Keratinocyte (primary cell): ENCODE results near the gene TRMO. TPM values are rescaled to one million over a fixed set of nuclear protein-coding genes. Genes with fewer than 3 reads are reported as not detected.

Source experiments
- DNase-seq: peaks from one replicate; pipeline ENCODE4 v3.0.0-alpha.2; 2011; ENCODE audit warnings: low read depth, missing footprints, low spot score
- FAIRE-seq: peaks from 2 replicates; lab custom pipeline; 2011; peaks lifted over from hg19 to GRCh38; lab: Jason Lieb, UNC
- H2AFZ ChIP-seq: 2 replicates; pipeline ENCODE4 v1.6.0; 2012; ENCODE audit warnings: low read length, control low read depth, inconsistent platforms; ENCODE audit not compliant: control insufficient read depth
- H3K27ac ChIP-seq: 2 replicates; pipeline ENCODE4 v1.5.1; 2011; ENCODE audit warnings: low read length; ENCODE audit not compliant: control insufficient read depth, insufficient read depth
- H3K27me3 ChIP-seq: 3 replicates; pipeline ENCODE4 v1.6.0; 2011; ENCODE audit warnings: low read length; ENCODE audit not compliant: control insufficient read depth, insufficient read depth; ENCODE audit errors: extremely low read depth
- H3K36me3 ChIP-seq, 2 experiments: 2 replicates in 1 of 2; 3 replicates in 1 of 2; pipeline ENCODE4 v1.5.1; 2011; ENCODE audit warnings: low read length in 2 of 2, mild to moderate bottlenecking in 1 of 2; ENCODE audit not compliant: control insufficient read depth in 2 of 2, insufficient read depth in 2 of 2; ENCODE audit errors: extremely low read depth in 1 of 2
- H3K4me1 ChIP-seq: 3 replicates; pipeline ENCODE4 v1.5.1; 2011; ENCODE audit warnings: low read length; ENCODE audit not compliant: control insufficient read depth, insufficient read depth; ENCODE audit errors: extremely low read depth
- H3K4me2 ChIP-seq: 3 replicates; pipeline ENCODE4 v1.6.0; 2011; ENCODE audit warnings: low read depth, low read length; ENCODE audit not compliant: control insufficient read depth, insufficient read depth; ENCODE audit errors: extremely low read depth
- H3K4me3 ChIP-seq, 3 experiments: fragments of 200-600 bp in 1 of 3; sonication (generic) in 1 of 3; 2 replicates in 2 of 3; 3 replicates in 1 of 3; pipeline ENCODE4 v1.5.1; 2011 to 2016; ENCODE audit warnings: low read length in 3 of 3, mild to moderate bottlenecking in 3 of 3, control low read depth in 2 of 3, inconsistent platforms in 1 of 3, low read depth in 1 of 3, mixed read lengths in 1 of 3, mixed run types in 1 of 3, moderate library complexity in 1 of 3; ENCODE audit not compliant: control insufficient read depth in 2 of 3, insufficient read depth in 2 of 3; ENCODE audit errors: extremely low read depth in 1 of 3
- H3K79me2 ChIP-seq: 2 replicates; pipeline ENCODE4 v1.6.0; 2012; ENCODE audit warnings: low read length; ENCODE audit not compliant: control insufficient read depth, insufficient read depth
- H3K9ac ChIP-seq: 3 replicates; pipeline ENCODE4 v1.6.0; 2011; ENCODE audit warnings: low read length; ENCODE audit not compliant: control insufficient read depth, insufficient read depth; ENCODE audit errors: extremely low read depth
- H3K9me1 ChIP-seq: 3 replicates; pipeline ENCODE4 v1.6.0; 2011; ENCODE audit warnings: low read length; ENCODE audit not compliant: control insufficient read depth, insufficient read depth; ENCODE audit errors: extremely low read depth
- H3K9me3 ChIP-seq: 2 replicates; pipeline ENCODE4 v1.5.1; 2012; ENCODE audit warnings: low read depth, low read length; ENCODE audit not compliant: control insufficient read depth
- H4K20me1 ChIP-seq: 3 replicates; pipeline ENCODE4 v1.6.0; 2011; ENCODE audit warnings: low read length; ENCODE audit not compliant: control insufficient read depth, insufficient read depth; ENCODE audit errors: extremely low read depth
- EZH2 ChIP-seq: IDR thresholded peaks from one replicate; pipeline ENCODE4 v1.6.1; 2012; ENCODE audit warnings: inconsistent platforms, mild to moderate bottlenecking, low read length, moderate library complexity
- dilution Hi-C: fragments of 300-500 bp; cut with MboI; formaldehyde crosslinking; loops from one replicate; pipeline ENCODE4 v1.7.0; 2020; ENCODE audit warnings: low sequenced_read_pairs; ENCODE audit not compliant: extremely low pct_ligation_motif_present
- polyA plus RNA-seq, 5 experiments: library from polyadenylated mRNA; depleted of rRNA in 3 of 5; stranded (reverse) in 3 of 5; stranded (forward) in 1 of 5; unstranded in 1 of 5; fragments of >200 nt; gene quantifications; 1 replicate in 1 of 5; 2 replicates in 3 of 5; 3 replicates in 1 of 5; pipeline versions ENCODE4 v1.2.1 to v1.2.3, GENCODE V29; 2011 to 2012; ENCODE audit warnings: missing spikeins in 2 of 5, low read depth in 1 of 5, low replicate concordance in 1 of 5
- TF ChIP-seq, protein P1 (sequence below), 3 experiments: IDR thresholded peaks in 1 of 3; conservative IDR thresholded peaks in 1 of 3; optimal IDR thresholded peaks in 1 of 3; 2 replicates in 2 of 3; 3 replicates in 1 of 3; pipeline versions ENCODE3 to v1.5.1; 2011; ENCODE audit warnings: low read length in 3 of 3, mild to moderate bottlenecking in 3 of 3, moderate library complexity in 2 of 3, control low read depth in 1 of 3, inconsistent platforms in 1 of 3; ENCODE audit not compliant: insufficient read depth in 2 of 3; ENCODE audit errors: extremely low read depth in 1 of 3

TRMO gene
- polyA plus RNA-seq, 1 donor (not counting 4 experiments of a cell fraction or from before 2014, with no cell fraction given): 19.4 TPM

DNA sequence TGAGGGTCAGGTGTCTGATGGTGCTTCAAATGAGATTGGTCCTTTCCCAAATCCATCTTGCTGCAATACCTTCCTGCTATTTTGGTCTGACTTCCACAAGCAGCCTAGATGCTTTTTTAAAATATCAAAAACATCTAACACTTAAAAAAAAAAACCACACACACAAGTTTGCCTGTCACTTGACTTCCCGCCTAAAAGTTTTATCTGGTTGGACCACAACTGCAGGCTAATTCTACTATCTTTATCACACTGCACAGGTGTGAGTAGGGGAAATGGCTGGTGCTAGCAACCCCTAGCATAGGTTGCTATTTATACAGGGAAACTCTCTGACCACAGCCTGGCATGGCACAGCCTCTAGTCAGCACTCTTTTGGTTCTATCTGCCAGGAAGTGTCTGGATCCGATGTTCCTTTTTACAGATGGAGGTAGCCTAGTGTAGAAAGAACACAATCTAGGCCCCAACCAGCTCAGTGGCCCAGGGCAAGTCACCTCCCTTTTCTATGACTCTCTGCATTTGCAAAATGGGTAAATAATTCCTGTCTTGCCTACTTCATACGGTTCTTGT, 15.9 kb upstream of the TRMO start, which contains the start of gene HEMGN:
Gene HEMGN (minus strand): TSS at position 92 of the 564 bp plus-strand sequence. CDS start 36 bp downstream, at position 56.
- FAIRE-seq (no peak), DNase-seq (no peak)
- Histone ChIP-seq H3K4me3 (no peak within 1 kb of the TSS), H2AFZ (no peak within 1 kb of the TSS), H3K79me2 (no peaks in the 10 kb centered on the region), H3K4me1 (no peaks in the 10 kb centered on the region), H3K9ac (no peak within 1 kb of the TSS), H3K9me3 (no peaks in the 10 kb centered on the region), H3K9me1 (no peaks in the 10 kb centered on the region), H3K27ac (no peak within 1 kb of the TSS), H4K20me1 (peaks cover 2% of the 10 kb centered on the region), H3K4me2 (no peak within 1 kb of the TSS), H3K36me3 (no peaks in the 10 kb centered on the region), H3K27me3 (peaks cover 13% of the 10 kb centered on the region)
- no peak for TF ChIP-seq EZH2
- TF ChIP-seq, protein P1, sequence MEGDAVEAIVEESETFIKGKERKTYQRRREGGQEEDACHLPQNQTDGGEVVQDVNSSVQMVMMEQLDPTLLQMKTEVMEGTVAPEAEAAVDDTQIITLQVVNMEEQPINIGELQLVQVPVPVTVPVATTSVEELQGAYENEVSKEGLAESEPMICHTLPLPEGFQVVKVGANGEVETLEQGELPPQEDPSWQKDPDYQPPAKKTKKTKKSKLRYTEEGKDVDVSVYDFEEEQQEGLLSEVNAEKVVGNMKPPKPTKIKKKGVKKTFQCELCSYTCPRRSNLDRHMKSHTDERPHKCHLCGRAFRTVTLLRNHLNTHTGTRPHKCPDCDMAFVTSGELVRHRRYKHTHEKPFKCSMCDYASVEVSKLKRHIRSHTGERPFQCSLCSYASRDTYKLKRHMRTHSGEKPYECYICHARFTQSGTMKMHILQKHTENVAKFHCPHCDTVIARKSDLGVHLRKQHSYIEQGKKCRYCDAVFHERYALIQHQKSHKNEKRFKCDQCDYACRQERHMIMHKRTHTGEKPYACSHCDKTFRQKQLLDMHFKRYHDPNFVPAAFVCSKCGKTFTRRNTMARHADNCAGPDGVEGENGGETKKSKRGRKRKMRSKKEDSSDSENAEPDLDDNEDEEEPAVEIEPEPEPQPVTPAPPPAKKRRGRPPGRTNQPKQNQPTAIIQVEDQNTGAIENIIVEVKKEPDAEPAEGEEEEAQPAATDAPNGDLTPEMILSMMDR (optimal IDR thresholded peaks at IDR 0.05 in 1 of 3, IDR thresholded peaks at IDR 0.05 in 1 of 3, conservative IDR thresholded peaks at IDR 0.05 in 1 of 3; ENCODE audit: extremely low read depth in 1 of 3, insufficient read depth in 2 of 3, low read length in 3 of 3): no peak
- dilution Hi-C loops: no loop called here

DNA sequence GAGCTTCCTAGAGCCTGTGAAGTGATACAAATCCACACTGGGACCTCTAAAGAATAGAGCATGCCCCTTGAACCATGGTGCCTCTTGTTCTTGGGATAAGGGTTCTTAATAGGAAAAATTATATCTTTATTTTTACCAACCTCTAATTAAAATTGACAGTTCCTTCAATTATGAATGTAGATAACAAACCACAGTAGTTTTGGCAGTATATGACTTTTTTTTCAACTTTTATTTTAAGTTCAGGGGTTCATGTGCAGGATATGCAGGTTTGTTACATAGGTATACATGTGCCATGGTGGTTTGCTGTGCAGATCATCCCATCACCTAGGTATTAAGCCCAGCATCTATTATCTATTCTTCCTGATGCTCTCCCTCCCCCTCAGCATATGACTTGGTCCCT, 14.7 kb upstream of the TRMO start:
- Histone ChIP-seq H3K9ac (no peak overlapping the region), H3K36me3 (no peaks in the 10 kb centered on the region), H3K4me2 (no peak overlapping the region), H3K27me3 (peaks cover 13% of the 10 kb centered on the region), H2AFZ (no peak overlapping the region), H3K9me3 (no peaks in the 10 kb centered on the region), H3K9me1 (no peaks in the 10 kb centered on the region), H3K27ac (no peak overlapping the region), H4K20me1 (peaks cover 2% of the 10 kb centered on the region), H3K4me1 (no peaks in the 10 kb centered on the region), H3K79me2 (no peaks in the 10 kb centered on the region), H3K4me3 (no peak overlapping the region)
- DNase-seq: no peak
- TF ChIP-seq EZH2: no peak
- TF ChIP-seq, protein P1 (optimal IDR thresholded peaks at IDR 0.05 in 1 of 3, IDR thresholded peaks at IDR 0.05 in 1 of 3, conservative IDR thresholded peaks at IDR 0.05 in 1 of 3; ENCODE audit: extremely low read depth in 1 of 3, insufficient read depth in 2 of 3, low read length in 3 of 3): no peak
- dilution Hi-C loops: no loop called here
- FAIRE-seq: no peak
